SJCRH30 (cell line): ENCODE measurements around the gene TMEM200A. TPM values are rescaled to one million over a fixed set of nuclear protein-coding genes. Genes with fewer than 3 reads are reported as not detected.
A peak's percentile ranks its signal among the peaks of the same experiment; 100 is the strongest.
"Not testable (repeated sequence)": the region's sequence is repeated elsewhere in the genome, so short reads cannot be mapped to it uniquely, and the experiment has no call there.

ENCODE experiments used
- DNase-seq, 2 experiments: peaks; one replicate each; pipeline ENCODE4 v3.0.0-alpha.2; 2015 to 2020
- H3K27ac ChIP-seq: fragments of 250-450 bp; sonication (Bioruptor Pico); 2 replicates; pipeline ENCODE4 v1.5.1; 2020; ENCODE audit warnings: mild to moderate bottlenecking, moderate library complexity
- H3K27me3 ChIP-seq: fragments of 250-450 bp; sonication (Bioruptor Pico); 2 replicates; pipeline ENCODE4 v1.5.1; 2020; ENCODE audit warnings: mild to moderate bottlenecking, moderate library complexity
- H3K36me3 ChIP-seq: fragments of 250-450 bp; sonication (Bioruptor Pico); 2 replicates; pipeline ENCODE4 v1.5.1; 2020; ENCODE audit warnings: mild to moderate bottlenecking, moderate library complexity
- H3K4me1 ChIP-seq: fragments of 250-450 bp; sonication (Bioruptor Pico); 2 replicates; pipeline ENCODE4 v1.5.1; 2020; ENCODE audit warnings: mild to moderate bottlenecking, moderate library complexity
- H3K4me3 ChIP-seq: fragments of 250-450 bp; sonication (Bioruptor Pico); 2 replicates; pipeline ENCODE4 v1.5.1; 2020; ENCODE audit warnings: mild to moderate bottlenecking, moderate library complexity
- H3K9me3 ChIP-seq: fragments of 250-450 bp; sonication (Bioruptor Pico); replicated peaks from 2 replicates; pipeline ENCODE4 v1.5.1; 2020; ENCODE audit warnings: mild to moderate bottlenecking, moderate library complexity
- total RNA-seq: library from RNA; depleted of rRNA; stranded (reverse); fragments of >200 nt; shearing (Covaris generic); gene quantifications from 2 replicates; pipeline ENCODE4 v1.2.3, GENCODE V29; 2014; rRNA removed

Gene TMEM200A
- 1.9 TPM in 2 replicates for total RNA-seq

DNA sequence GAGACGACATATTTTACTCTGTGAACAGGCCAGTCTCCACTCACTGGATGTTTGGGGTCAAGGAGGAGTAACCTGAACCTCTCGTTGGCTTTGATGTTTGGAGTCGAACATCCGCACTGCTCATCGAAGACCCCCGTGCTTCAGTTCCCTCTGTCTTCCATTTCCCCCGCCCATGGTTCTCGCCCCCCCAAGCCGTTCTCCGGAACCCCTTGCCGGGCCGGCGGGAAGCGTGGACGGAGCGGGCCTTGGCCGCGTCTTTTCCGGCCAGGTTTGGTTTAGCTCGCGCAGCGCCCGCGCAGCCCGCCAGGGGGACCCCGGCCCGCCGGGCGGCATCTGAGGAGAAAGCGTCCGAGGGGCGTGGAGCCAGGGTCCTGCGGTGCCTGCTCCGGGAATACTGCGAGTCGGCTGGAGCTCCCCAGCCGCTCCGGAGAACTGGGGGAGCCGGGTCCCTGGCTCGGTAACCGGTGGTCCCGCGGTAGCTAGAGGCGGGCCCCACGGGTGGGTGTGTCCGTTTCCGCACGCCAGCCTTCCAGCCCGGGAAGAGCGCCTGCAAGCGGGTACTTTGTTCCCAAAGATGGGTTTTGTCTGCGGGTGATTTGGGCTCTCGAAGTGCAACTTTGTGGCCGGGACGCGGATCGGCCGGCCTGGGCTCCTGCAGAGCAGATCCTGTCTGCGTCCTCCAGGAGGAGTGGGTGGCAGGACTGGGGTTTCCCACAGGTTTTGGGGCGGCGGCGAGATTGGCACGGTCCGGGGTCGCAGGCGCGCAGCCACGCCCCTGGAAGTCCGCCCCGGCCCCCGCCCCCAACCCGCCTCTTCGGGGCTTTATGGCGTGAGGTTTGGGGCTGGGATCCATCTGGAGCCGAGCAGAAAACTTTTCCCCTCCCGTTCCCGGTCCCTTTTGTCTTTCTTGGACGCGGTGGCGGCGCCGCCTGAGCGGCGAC lies at the start of gene TMEM200A:
Gene TMEM200A, plus strand, starts transcription at position 852 of the 941 bp plus-strand sequence. CDS start 74,406 bp downstream, outside the sequence.
- no peaks in the 10 kb centered on the region for H3K4me1 ChIP-seq
- H3K4me3 ChIP-seq, result peak within 1 kb of the TSS; percentile 64

GRCh38 chr6:130320908-130321307 lies 44.9 kb upstream of the TMEM200A start:
- no peak overlapping the region for H3K4me3 ChIP-seq
- H3K36me3 ChIP-seq, result no peaks in the 10 kb centered on the region
- no peaks in the 10 kb centered on the region for H3K9me3 ChIP-seq
- H3K27me3 ChIP-seq, result no peaks in the 10 kb centered on the region
- H3K27ac ChIP-seq, result no peak overlapping the region
- DNase-seq, result no peak
- H3K4me1 ChIP-seq, result no peaks in the 10 kb centered on the region

More for the DNA sequence above, at the start of gene TMEM200A:
- peak; percentile 69 to 74 for DNase-seq
- Histone ChIP-seq H3K27me3 (no peaks in the 10 kb centered on the region), H3K9me3 (no peaks in the 10 kb centered on the region), H3K27ac (no peak within 1 kb of the TSS; the same call in 1 of the 2 replicates), H3K36me3 (no peaks in the 10 kb centered on the region)

- H3K4me3 ChIP-seq, result no peak overlapping the region
- peak; percentile 25 to 77 for DNase-seq
- no peaks in the 10 kb centered on the region for H3K27me3 ChIP-seq
- no peaks in the 10 kb centered on the region for H3K4me1 ChIP-seq
- no peak overlapping the region for H3K27ac ChIP-seq
- no peaks in the 10 kb centered on the region for H3K36me3 ChIP-seq
- no peaks in the 10 kb centered on the region for H3K9me3 ChIP-seq
Measured at GRCh38 chr6:130322673-130323268, 43.0 kb upstream of the TMEM200A start.

- Histone ChIP-seq H3K4me1 (no peaks in the 10 kb centered on the region), H3K27ac (no peak overlapping the region), H3K4me3 (no peak overlapping the region), H3K27me3 (no peaks in the 10 kb centered on the region), H3K36me3 (no peaks in the 10 kb centered on the region), H3K9me3 (no peaks in the 10 kb centered on the region)
- no peak for DNase-seq
Measured at GRCh38 chr6:130324657-130325056, 41.2 kb upstream of the TMEM200A start.

- Histone ChIP-seq H3K9me3 (no peaks in the 10 kb centered on the region), H3K36me3 (no peaks in the 10 kb centered on the region), H3K27me3 (no peaks in the 10 kb centered on the region), H3K4me1 (no peaks in the 10 kb centered on the region), H3K4me3 (no peak overlapping the region), H3K27ac (no peak overlapping the region)
- DNase-seq, result no peak
Measured at GRCh38 chr6:130326496-130326895, 39.3 kb upstream of the TMEM200A start.

GRCh38 chr6:130337534-130337933 lies 28.3 kb upstream of the TMEM200A start:
- H3K9me3 ChIP-seq, result no peaks in the 10 kb centered on the region
- DNase-seq, result no peak
- H3K4me3 ChIP-seq, result no peak overlapping the region
- no peaks in the 10 kb centered on the region for H3K36me3 ChIP-seq
- no peaks in the 10 kb centered on the region for H3K4me1 ChIP-seq
- no peak overlapping the region for H3K27ac ChIP-seq
- no peaks in the 10 kb centered on the region for H3K27me3 ChIP-seq

DNA sequence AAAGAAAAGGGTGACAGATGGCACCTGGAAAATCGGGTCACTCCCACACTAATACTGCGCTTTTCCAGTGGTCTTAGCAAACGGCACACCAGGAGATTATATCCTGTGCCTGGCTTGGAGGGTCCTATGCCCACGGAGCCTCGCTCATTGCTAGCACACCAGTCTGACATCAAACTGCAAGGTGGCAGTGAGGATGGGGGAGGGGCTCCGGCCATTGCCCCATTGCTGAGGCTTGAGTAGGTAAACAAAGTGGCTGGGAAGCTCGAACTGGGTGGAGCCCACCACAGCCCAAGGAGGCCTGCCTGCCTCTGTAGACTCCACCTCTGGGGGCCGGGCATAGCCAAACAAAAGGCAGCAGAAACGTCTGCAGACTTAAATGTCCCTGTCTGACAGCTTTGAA lies 19.5 kb upstream of the TMEM200A start:
- not testable (repeated sequence) for H3K4me3 ChIP-seq, H3K4me1 ChIP-seq, H3K36me3 ChIP-seq, H3K9me3 ChIP-seq, H3K27ac ChIP-seq, DNase-seq, H3K27me3 ChIP-seq

GRCh38 chr6:130354322-130354721 lies 11.5 kb upstream of the TMEM200A start:
- DNase-seq, result no peak
- Histone ChIP-seq H3K4me3 (no peak overlapping the region), H3K9me3 (no peaks in the 10 kb centered on the region), H3K36me3 (no peaks in the 10 kb centered on the region), H3K4me1 (no peaks in the 10 kb centered on the region), H3K27ac (no peak overlapping the region), H3K27me3 (no peaks in the 10 kb centered on the region)

- DNase-seq, result no peak
- H3K4me3 ChIP-seq, result no peak overlapping the region
- H3K27ac ChIP-seq, result no peak overlapping the region
- H3K4me1 ChIP-seq, result no peaks in the 10 kb centered on the region
- no peaks in the 10 kb centered on the region for H3K27me3 ChIP-seq
- no peaks in the 10 kb centered on the region for H3K36me3 ChIP-seq
- H3K9me3 ChIP-seq, result no peaks in the 10 kb centered on the region
Measured at GRCh38 chr6:130355572-130355971, 10.2 kb upstream of the TMEM200A start.

DNA sequence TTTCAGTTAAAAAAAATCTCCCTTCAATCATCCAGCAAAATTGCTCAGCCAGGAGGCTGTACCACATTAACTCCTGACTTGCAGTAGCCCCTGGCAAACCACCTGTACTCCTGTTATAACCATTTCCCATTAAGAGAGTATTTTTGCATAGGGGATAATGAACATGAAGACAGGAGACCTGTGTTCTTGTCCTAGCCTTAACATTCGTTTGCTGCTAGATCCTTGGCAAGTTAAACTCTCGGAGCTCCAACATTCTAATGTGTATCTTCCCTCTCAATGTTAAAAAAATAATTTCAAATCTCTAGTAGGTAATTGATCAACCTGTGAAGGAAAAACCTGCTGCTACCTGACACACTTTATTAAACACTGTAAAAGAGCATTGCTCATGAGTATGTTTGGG lies 8.4 kb upstream of the TMEM200A start:
- Histone ChIP-seq H3K4me3 (no peak overlapping the region), H3K4me1 (no peaks in the 10 kb centered on the region), H3K27me3 (no peaks in the 10 kb centered on the region)

DNA sequence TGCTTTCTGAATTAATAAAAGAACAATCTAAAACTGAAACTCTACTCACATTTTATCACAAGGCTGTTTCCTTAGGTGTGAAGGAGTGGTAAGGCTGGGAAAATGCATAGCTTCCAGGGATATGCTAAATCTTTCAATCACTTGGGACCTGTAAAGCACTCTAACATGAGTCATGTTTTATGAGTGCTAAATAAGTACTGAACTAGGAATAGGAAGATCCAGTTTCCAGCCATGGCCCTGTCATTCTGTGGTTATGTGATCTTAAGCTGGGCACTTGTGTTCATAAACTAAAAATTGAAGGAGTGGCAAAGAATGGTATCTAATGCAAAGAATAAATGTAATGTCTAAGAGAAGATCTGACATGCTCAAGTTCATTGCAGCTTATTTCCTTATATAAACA lies 6.1 kb upstream of the TMEM200A start:
- DNase-seq, result no peak
- Histone ChIP-seq H3K36me3 (no peaks in the 10 kb centered on the region), H3K27ac (no peak overlapping the region), H3K9me3 (no peaks in the 10 kb centered on the region), H3K27me3 (no peaks in the 10 kb centered on the region), H3K4me3 (no peak overlapping the region), H3K4me1 (no peaks in the 10 kb centered on the region)

More for the DNA sequence above, 8.4 kb upstream of the TMEM200A start:
- DNase-seq, result no peak
- H3K9me3 ChIP-seq, result no peaks in the 10 kb centered on the region
- no peaks in the 10 kb centered on the region for H3K36me3 ChIP-seq
- no peak overlapping the region for H3K27ac ChIP-seq

DNA sequence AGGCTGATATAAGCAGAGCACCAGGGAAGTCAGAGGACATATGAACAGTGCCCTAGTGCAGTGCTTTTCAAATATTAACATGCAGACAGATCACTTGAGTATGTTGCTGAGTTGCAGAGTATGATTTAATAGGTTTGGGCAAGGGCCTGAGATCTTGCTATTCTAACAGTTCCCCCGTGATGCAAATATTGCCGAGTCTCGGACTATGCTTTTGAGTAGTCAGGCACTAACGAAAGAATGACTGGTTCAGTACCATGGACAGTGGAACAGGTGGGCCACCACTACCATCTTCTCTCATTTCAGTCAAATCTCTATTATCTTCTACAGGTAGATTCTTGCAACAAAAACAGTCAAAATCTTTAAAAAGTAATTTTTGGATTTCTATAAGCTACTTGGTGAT lies 3.7 kb upstream of the TMEM200A start:
- Histone ChIP-seq H3K4me1 (no peaks in the 10 kb centered on the region), H3K9me3 (no peaks in the 10 kb centered on the region), H3K4me3 (no peak overlapping the region), H3K27ac (no peak overlapping the region), H3K27me3 (no peaks in the 10 kb centered on the region), H3K36me3 (no peaks in the 10 kb centered on the region)
- DNase-seq, result peak in 1 of 2 experiments; percentile 44

DNA sequence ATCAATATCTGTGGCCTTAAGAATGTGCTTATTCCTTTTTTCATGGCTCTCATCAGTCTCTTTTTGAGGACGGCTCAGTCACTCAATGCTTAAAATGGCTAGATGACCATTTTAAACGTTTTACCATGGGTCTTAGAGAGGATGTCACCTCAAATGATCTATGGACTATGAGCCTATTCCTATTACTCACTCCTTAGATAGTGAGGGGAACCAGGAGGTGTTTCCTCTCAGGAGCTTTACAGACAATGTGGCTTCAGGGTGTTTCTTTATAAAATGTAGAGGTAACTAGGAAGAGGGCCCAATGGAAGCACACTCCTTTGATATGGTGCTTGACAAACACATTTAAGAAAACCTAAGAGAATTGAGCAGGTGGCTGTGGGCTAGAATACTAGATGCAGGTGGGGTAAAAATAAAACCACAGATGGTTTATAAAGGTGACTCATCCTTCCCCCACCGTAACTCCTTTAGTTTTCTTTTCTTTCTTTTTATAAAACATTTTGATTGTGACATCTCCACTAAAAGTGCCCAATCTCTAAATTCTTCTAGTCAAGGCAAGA lies 1.5 kb upstream of the TMEM200A start:
- H3K4me1 ChIP-seq, result no peaks in the 10 kb centered on the region
- H3K27me3 ChIP-seq, result no peaks in the 10 kb centered on the region
- no peaks in the 10 kb centered on the region for H3K9me3 ChIP-seq
- H3K36me3 ChIP-seq, result no peaks in the 10 kb centered on the region
- no peak overlapping the region for H3K4me3 ChIP-seq
- H3K27ac ChIP-seq, result no peak overlapping the region
- DNase-seq, result no peak

DNA sequence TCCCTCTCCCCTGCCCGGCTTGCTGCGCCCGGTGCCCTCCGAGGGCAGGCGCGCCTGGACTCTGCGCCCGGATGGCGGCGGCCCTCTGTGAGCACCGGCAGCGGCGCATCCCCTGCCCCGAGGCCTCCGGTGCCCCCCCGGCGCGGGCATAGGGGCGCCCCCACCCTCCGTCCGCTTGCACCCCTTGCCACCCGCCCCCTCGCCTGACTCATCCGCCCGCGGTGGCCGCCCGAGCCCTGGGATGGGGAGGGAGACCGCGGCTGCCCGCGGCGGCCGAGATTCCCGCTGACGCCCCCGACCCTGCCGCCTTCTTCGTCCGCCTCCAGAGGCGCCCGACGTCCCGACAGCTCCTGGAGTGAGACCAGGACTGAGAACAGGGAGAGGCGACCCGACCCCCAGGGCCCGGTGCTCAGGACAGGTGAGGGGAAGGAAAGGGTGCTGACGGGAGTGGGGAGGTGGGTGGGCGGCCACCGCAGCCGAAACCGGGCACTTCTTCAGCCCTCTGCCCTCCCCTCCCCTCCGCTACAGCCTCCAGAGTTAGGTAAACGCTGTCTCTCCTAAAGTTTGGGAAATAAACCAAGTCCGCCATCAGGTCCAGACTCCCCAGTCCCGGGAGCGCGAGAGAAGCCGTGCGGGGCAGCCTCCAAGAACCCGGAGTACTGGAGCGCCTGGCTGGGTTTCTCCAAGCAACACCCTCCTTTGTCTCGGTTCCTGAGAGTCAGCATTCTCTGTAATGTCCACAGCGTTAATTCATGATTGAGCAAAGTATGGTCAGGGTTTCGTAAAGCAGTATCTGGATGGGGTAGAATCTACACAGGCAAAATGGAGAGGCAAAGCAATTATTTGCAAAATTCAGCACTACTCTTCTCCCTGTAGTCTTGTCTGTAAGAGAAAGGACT lies 539 bp downstream of the TMEM200A start:
- peak overlapping the region; percentile 64 for H3K4me3 ChIP-seq
- no peaks in the 10 kb centered on the region for H3K9me3 ChIP-seq
- no peaks in the 10 kb centered on the region for H3K4me1 ChIP-seq
- DNase-seq, result peak; percentile 35 to 37
- H3K27ac ChIP-seq, result no peak overlapping the region; the same call in 1 of the 2 replicates
- no peaks in the 10 kb centered on the region for H3K36me3 ChIP-seq
- no peaks in the 10 kb centered on the region for H3K27me3 ChIP-seq
